ENCODE measurements around the gene OPN1MW2.
"Not testable (repeated sequence)": the region's sequence is repeated elsewhere in the genome, so short reads cannot be mapped to it uniquely, and the experiment has no call there.

GRCh38 chrX:154196466-154196865, 23.1 kb upstream of the OPN1MW2 start:
- not testable (repeated sequence) for TF ChIP-seq EZH2 (IDR thresholded peaks at IDR 0.05; ENCODE audit: insufficient read depth, poor library complexity, severe bottlenecking); EZH2phosphoT487 (IDR thresholded peaks at IDR 0.05; ENCODE audit: insufficient read depth, low read depth)
